ENCODE results near the gene AK1.
A peak's percentile ranks its signal among the peaks of the same experiment; 100 is the strongest.

AK1 gene

DNA sequence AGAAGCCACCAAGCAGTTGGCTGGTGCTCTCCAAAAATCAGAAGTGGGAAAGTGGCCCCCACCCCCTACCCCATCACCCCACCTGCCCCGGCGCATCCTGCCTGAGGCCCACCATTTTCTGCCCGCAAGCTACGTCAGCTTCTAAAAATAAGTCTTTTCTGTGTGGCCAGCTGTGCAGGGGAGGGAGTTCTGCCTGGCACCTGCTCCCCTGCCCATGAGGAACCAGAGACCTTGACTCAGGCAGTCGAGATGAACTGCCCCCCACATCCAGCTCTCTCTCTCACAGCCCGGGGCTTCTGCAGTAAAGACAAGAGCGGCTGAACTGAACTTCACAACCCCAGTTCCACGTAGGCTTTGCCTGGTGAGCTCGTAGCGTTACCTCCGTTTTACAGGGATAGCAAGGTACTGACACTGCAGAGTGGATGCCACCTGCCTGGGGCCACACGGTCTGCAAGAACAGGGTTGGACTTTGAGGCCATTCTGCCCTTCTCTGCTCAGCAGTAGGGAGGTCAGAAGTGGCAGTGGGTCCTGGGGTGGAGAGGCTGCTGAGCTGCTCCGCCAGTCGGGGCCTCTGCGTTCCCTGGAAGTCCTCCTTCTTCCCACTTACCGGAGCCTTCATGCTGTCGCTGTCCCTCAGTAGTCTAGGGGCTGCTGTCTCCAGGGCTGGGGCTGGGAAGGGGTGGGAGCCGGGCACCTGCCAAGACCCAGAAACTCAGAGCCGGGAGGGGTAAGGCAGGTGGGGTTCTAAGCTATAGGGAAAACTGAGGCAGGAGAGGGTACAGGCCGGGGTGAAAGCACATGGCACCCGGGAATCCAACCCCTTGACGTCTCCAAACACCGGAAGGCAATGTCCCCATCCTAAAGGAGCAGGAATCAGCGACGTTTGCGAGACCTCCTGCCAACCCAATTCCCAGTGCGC is 38.6 kb upstream of the AK1 start:
- peak overlapping the region; percentile 71 to 79 for H3K4me3 ChIP-seq (replicated peaks in 1 of 2; ENCODE audit: low read depth in 2 of 2, low read length in 2 of 2)
- DNase-seq (ENCODE audit: low read depth in 2 of 2) = no peak
- TF ChIP-seq, protein P1, sequence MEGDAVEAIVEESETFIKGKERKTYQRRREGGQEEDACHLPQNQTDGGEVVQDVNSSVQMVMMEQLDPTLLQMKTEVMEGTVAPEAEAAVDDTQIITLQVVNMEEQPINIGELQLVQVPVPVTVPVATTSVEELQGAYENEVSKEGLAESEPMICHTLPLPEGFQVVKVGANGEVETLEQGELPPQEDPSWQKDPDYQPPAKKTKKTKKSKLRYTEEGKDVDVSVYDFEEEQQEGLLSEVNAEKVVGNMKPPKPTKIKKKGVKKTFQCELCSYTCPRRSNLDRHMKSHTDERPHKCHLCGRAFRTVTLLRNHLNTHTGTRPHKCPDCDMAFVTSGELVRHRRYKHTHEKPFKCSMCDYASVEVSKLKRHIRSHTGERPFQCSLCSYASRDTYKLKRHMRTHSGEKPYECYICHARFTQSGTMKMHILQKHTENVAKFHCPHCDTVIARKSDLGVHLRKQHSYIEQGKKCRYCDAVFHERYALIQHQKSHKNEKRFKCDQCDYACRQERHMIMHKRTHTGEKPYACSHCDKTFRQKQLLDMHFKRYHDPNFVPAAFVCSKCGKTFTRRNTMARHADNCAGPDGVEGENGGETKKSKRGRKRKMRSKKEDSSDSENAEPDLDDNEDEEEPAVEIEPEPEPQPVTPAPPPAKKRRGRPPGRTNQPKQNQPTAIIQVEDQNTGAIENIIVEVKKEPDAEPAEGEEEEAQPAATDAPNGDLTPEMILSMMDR (IDR thresholded peaks at IDR 0.05; ENCODE audit: low read depth, low read length) = no peak

DNA sequence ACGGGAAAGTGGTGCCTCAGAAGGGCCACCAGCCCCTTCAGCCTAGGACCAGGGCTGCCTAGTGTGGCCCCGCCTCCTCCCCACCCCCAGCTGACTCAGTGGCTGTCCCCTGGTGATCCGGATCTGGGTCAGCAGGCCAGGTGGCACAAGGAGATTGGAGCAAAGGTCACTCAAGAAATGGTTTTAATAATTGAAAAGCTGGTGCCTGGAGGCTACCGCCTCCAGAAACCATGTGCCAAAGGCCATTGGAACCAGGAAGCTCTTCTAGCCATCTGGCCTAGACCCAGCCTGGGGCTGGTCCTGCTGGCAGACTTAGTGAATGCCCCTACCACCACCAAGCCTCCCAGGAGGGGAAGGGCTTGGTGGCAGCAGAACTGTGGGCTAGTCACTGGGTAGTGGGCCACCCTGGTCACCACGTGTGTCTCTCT is 37.9 kb upstream of the AK1 start:
- no peak for DNase-seq (ENCODE audit: low read depth in 2 of 2)
- TF ChIP-seq, protein P1 (IDR thresholded peaks at IDR 0.05; ENCODE audit: low read depth, low read length) = no peak
- no peak overlapping the region for H3K4me3 ChIP-seq (replicated peaks in 1 of 2; ENCODE audit: low read depth in 2 of 2, low read length in 2 of 2)

DNA sequence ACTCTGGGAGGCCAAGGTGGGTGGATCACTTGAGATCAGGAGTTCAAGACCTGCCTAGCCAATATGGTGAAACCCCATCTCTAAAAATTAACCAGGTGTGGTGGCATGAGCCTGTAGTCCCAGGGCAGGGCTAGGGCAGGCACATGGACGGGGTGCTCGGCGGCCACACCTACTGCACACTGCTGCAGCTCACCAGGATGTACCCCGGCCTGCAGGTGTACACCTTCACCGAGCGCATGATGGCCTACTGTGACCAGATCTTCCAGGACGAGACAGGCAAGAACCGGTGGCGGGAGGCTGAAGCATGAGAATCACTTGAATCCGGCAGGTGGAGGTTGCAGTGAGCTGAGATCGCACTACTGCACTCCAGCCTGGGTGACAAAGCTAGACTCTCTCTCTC is 36.2 kb upstream of the AK1 start:
- DNase-seq (ENCODE audit: low read depth in 2 of 2) = no peak

DNA sequence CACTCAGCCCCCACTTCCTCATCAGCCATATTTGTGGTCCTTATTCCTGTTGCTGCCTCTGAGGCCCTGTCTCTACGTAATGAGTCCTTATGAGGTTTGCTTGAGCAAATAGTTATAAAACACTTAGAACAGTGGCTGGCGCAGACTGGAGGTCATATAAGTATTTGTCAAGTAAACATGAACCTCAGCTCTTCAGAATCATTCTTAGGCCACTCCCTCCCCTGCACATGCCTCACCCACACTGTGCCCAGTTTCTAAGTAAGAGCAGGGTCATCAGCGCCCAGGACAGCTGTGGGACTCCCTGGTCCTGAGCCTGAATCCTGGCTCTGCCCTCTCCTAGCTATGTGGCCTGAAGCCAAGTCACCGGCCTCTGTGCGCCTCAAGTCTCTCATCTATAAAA is 35.4 kb upstream of the AK1 start:
- TF ChIP-seq, protein P1 (IDR thresholded peaks at IDR 0.05; ENCODE audit: low read depth, low read length) = no peak
- H3K4me3 ChIP-seq (replicated peaks in 1 of 2; ENCODE audit: low read depth in 2 of 2, low read length in 2 of 2) = no peak overlapping the region
- DNase-seq (ENCODE audit: low read depth in 2 of 2) = no peak

More for the DNA sequence above, 36.2 kb upstream of the AK1 start:
- TF ChIP-seq, protein P1 (IDR thresholded peaks at IDR 0.05; ENCODE audit: low read depth, low read length) = no peak
- H3K4me3 ChIP-seq (replicated peaks in 1 of 2; ENCODE audit: low read depth in 2 of 2, low read length in 2 of 2) = no peak overlapping the region

DNA sequence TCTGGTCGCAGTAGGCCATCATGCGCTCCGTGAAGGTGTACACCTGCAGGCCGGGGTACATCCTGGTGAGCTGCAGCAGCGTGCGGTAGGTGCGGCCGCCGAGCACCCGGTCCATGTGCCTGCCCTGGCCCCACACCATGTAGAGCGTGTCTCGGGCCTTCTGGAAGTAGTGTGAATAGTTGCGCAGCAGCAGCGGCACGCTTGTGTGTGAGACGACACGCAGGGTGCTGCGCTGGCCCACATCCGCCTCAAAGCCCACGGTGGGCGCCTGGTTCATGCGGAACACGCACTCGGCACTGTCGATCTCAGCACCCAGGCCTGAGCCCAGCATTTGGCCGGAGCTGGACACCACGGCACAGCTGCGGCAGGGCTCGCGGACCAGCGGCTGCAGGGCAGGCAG is 34.8 kb upstream of the AK1 start:
- no peak overlapping the region for H3K4me3 ChIP-seq (replicated peaks in 1 of 2; ENCODE audit: low read depth in 2 of 2, low read length in 2 of 2)
- TF ChIP-seq, protein P1 (IDR thresholded peaks at IDR 0.05; ENCODE audit: low read depth, low read length) = no peak
- DNase-seq (ENCODE audit: low read depth in 2 of 2) = no peak

DNA sequence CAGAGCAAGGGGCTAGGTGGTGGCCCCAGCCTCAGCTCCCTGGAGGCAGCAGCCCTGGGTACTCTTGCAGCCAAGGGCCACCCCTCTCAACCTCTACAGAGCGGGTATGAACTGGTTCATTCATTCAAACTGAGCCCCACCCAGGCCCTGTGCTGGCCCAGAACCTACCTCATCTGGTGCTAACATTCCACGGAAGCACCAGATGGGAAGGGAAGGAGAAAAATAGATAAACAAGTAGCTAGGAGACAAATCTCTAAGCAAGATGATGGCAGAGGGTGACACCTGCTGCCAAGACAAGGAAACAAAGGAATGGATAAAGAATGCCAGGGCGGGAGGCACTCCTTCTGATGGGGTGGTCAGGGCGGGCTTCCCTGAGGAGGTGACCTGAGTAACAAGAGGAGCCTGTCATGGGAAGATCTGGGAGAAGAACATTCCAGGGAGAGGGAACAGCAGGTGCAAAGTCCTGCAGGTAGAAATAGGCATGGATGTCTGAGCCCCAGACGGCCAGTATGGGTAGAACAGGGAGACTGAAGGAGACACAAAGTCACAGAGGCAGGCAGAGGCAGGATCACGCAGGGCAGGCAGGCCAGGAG is 33.2 kb upstream of the AK1 start:
- DNase-seq (ENCODE audit: low read depth in 2 of 2) = peak in 1 of 2 donors; percentile 50
- no peak overlapping the region for H3K4me3 ChIP-seq (replicated peaks in 1 of 2; ENCODE audit: low read depth in 2 of 2, low read length in 2 of 2)
- TF ChIP-seq, protein P1 (IDR thresholded peaks at IDR 0.05; ENCODE audit: low read depth, low read length) = no peak
